Esophagus squamous epithelium (tissue), 5 donors: ENCODE measurements around the gene EEIG2. TPM values are rescaled to one million over a fixed set of nuclear protein-coding genes. Genes with fewer than 3 reads are reported as not detected.

Source experiments
- DNase-seq: peaks from one replicate; lab custom pipeline; 2025; lab: John Stamatoyannopoulos, UW
- H3K27ac ChIP-seq, 4 donors: fragments of 200-600 bp; sonication (generic); one replicate each; pipeline ENCODE4 v1.5.1; 2016 to 2019; ENCODE audit warnings: mild to moderate bottlenecking in 1 of 4
- H3K27me3 ChIP-seq, 4 donors: fragments of 200-600 bp; sonication (generic); 1 replicate in 3 of 4; 2 replicates in 1 of 4; pipeline versions ENCODE4 v1.5.1 to v1.6.0; 2017 to 2021; ENCODE audit warnings: antibody characterized with exemption in 1 of 4
- H3K36me3 ChIP-seq, 3 donors: fragments of 200-600 bp; sonication (generic); one replicate each; pipeline ENCODE4 v1.5.1; 2016 to 2019
- H3K4me1 ChIP-seq, 3 donors: fragments of 200-600 bp; sonication (generic); one replicate each; pipeline ENCODE4 v1.5.1; 2017 to 2019
- H3K4me3 ChIP-seq, 4 donors: fragments of 200-600 bp; sonication (generic); 1 replicate in 3 of 4; 2 replicates in 1 of 4; pipeline ENCODE4 v1.5.1; 2016 to 2019; ENCODE audit warnings: mild to moderate bottlenecking in 2 of 4, moderate library complexity in 1 of 4
- H3K9me3 ChIP-seq, 3 donors: fragments of 200-600 bp; sonication (generic); one replicate each; pipeline ENCODE4 v1.5.1; 2016 to 2019
- POLR2A ChIP-seq, 4 donors: fragments of 450-650 bp; IDR thresholded peaks; one replicate each; pipeline ENCODE4 v1.6.1; 2017; ENCODE audit warnings: antibody characterized with exemption in 4 of 4, mild to moderate bottlenecking in 4 of 4, moderate library complexity in 3 of 4
- WGBS, 2 donors: methylation state at CpG; one replicate each; pipeline ENCODE4 v1.1.5; 2018; 5-methylcytosine and 5-hydroxymethylcytosine counted together
- intact Hi-C: fragments of 100-400 bp; cut with DNase I; formaldehyde crosslinking; loops from one replicate; pipeline ENCODE4 v1.15.0; 2022
- total RNA-seq, 4 donors: library from RNA; depleted of rRNA; stranded (reverse); fragments of >200 nt; gene quantifications; one replicate each; pipeline ENCODE4 v1.1.0, GENCODE V29; 2016
- TF ChIP-seq, protein P1 (sequence below), 6 experiments: fragments of 450-650 bp in 4 of 6; fragments of 200-600 bp in 2 of 6; sonication (generic) in 2 of 6; IDR thresholded peaks; one replicate each; pipeline ENCODE4 v1.5.1; 2016 to 2019; ENCODE audit warnings: antibody characterized with exemption in 6 of 6, mild to moderate bottlenecking in 4 of 6, moderate library complexity in 4 of 6
- donor health status: DM: yes; HTN: yes; CAD: no.

The EEIG2 gene
- total RNA-seq, 4 donors from 2014 or later = 3.9 to 9.7 (median 5.7) TPM

DNA sequence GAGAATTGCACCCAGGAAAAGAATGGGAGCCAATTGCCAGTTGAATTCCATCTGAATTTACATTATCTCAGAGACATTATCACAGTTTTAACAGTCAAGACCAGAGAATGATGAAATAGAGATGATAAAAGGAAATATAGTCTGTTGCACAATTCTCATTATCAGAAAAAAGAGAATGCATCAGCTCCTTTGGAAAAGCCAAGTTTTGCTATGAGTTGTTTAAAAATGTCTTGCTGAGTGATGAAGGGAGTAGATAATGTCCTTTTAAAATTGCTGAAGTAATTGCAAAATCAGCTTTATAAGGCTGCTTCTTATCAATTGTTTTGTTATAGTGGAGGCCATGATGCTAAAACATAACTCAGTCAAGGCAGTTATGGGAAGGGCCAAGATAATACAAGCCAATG lies 37.9 kb upstream of the EEIG2 start:
- Histone ChIP-seq H3K9me3 (peaks cover 0 to 7% (median 0%) of the 10 kb centered on the region in 3 donors), H3K27me3 (peaks cover 0 to 18% (median 0%) of the 10 kb centered on the region in 4 donors), H3K4me3 (no peak overlapping the region), H3K27ac (no peak overlapping the region), H3K36me3 (no peaks in the 10 kb centered on the region), H3K4me1 (no peaks in the 10 kb centered on the region)
- intact Hi-C loops = no loop called here
- no peak for DNase-seq
- TF ChIP-seq, protein P1, sequence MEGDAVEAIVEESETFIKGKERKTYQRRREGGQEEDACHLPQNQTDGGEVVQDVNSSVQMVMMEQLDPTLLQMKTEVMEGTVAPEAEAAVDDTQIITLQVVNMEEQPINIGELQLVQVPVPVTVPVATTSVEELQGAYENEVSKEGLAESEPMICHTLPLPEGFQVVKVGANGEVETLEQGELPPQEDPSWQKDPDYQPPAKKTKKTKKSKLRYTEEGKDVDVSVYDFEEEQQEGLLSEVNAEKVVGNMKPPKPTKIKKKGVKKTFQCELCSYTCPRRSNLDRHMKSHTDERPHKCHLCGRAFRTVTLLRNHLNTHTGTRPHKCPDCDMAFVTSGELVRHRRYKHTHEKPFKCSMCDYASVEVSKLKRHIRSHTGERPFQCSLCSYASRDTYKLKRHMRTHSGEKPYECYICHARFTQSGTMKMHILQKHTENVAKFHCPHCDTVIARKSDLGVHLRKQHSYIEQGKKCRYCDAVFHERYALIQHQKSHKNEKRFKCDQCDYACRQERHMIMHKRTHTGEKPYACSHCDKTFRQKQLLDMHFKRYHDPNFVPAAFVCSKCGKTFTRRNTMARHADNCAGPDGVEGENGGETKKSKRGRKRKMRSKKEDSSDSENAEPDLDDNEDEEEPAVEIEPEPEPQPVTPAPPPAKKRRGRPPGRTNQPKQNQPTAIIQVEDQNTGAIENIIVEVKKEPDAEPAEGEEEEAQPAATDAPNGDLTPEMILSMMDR (IDR thresholded peaks at IDR 0.05) = no peak
- no peak for TF ChIP-seq POLR2A (IDR thresholded peaks at IDR 0.05)

DNA sequence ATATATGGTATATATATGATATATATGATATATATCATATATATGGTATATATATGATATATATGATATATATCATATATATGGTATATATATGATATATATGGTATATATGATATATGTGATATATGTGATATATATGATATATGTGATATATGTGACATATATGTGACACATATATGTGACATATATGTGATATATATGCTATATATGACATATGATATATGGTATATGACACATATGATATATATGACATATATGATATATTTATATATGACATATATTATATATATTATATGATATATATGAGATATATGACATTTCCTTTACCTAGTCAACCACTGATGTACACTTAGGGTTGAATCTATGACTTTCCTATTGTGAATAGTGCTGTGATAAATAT lies 36.1 kb upstream of the EEIG2 start:
- Histone ChIP-seq H3K4me1 (no peaks in the 10 kb centered on the region), H3K36me3 (no peaks in the 10 kb centered on the region)

DNA sequence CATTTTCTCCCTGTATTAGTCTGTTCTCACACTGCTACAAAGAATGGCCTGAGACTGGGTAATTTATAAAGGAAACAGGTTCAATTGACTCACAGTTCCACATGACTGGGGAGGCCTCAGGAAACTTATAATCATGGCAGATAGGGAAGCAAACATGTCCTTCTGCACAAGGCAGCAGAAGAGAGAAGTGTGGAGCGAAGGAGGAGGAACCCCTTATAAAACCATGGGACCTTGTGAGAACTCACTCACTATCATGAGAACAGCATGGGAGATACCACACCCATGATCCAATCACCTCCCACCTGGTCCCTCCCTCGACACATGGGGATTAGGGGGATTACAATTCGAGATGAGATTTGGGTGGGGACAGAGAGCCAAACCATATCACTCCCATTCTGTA lies 35.2 kb upstream of the EEIG2 start:
- H3K9me3 ChIP-seq = peaks cover 0 to 7% (median 0%) of the 10 kb centered on the region in 3 donors
- H3K4me1 ChIP-seq = no peaks in the 10 kb centered on the region
- intact Hi-C loops = no loop called here
- H3K27ac ChIP-seq = no peak overlapping the region
- H3K27me3 ChIP-seq = peaks cover 0 to 12% (median 0%) of the 10 kb centered on the region in 4 donors
- no peak overlapping the region for H3K4me3 ChIP-seq
- TF ChIP-seq, protein P1 (IDR thresholded peaks at IDR 0.05) = no peak
- no peak for TF ChIP-seq POLR2A (IDR thresholded peaks at IDR 0.05)
- 71 to 74% methylated on average over 3 of the region's 3 CpGs for WGBS, 2 donors
- no peaks in the 10 kb centered on the region for H3K36me3 ChIP-seq
- no peak for DNase-seq

More for the DNA sequence above, 36.1 kb upstream of the EEIG2 start:
- Histone ChIP-seq H3K27ac (no peak overlapping the region), H3K4me3 (no peak overlapping the region), H3K27me3 (peaks cover 0 to 12% (median 0%) of the 10 kb centered on the region in 4 donors), H3K9me3 (peaks cover 0 to 7% (median 0%) of the 10 kb centered on the region in 3 donors)
- intact Hi-C loops = no loop called here
- TF ChIP-seq, protein P1 (IDR thresholded peaks at IDR 0.05) = no peak
- TF ChIP-seq POLR2A (IDR thresholded peaks at IDR 0.05) = no peak
- DNase-seq = no peak

DNA sequence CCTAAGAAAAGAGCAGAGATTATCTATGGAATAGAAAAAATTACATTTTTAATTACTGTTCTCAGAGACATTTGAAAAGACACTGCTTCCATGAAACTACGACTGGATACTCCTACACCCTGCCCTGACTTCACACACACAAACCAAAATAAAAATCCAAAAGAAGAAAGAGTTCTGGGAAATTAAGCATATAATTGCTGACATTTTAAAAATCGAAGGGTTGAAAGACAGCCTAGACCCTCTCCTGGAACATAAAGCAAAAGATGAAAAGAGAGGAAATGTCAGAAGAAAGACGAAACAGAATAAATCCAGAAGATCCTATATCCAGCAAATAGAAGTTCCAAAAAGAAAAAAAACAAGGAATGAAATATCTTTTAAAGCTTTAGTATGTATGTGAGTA lies 32.8 kb upstream of the EEIG2 start:
- H3K36me3 ChIP-seq = no peaks in the 10 kb centered on the region
- H3K4me1 ChIP-seq = peaks cover 0 to 11% (median 0%) of the 10 kb centered on the region in 3 donors
- H3K9me3 ChIP-seq = peaks cover 0 to 7% (median 0%) of the 10 kb centered on the region in 3 donors
- TF ChIP-seq, protein P1 (IDR thresholded peaks at IDR 0.05) = no peak
- no peak for TF ChIP-seq POLR2A (IDR thresholded peaks at IDR 0.05)
- DNase-seq = no peak
- intact Hi-C loops = no loop called here
- no peaks in the 10 kb centered on the region for H3K27me3 ChIP-seq
- H3K4me3 ChIP-seq = no peak overlapping the region
- 73 to 82% methylated on average over 3 of the region's 3 CpGs for WGBS, 2 donors
- H3K27ac ChIP-seq = no peak overlapping the region

DNA sequence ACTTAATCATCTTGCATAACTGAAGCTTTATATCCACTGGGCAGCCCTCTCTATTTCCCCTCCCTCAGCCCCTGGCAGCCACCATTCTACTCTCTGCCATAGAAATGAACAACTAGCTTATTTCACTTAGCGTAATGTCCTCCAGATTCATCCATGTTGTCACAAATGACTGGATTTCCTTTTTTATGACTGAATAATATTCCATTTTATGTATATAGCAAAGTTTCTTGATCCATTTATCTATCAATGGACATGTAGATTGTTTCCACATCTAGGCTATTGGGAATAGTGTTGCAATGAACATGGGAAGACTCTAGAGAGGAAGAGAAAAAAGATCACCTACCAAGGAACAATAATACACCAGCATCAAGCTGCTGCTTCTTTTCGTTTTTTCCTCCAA lies 32.1 kb upstream of the EEIG2 start:
- DNase-seq = no peak
- WGBS, 2 donors = 97 to 98% methylated on average over 2 of the region's 2 CpGs

More for the DNA sequence above, 32.1 kb upstream of the EEIG2 start:
- Histone ChIP-seq H3K9me3 (peaks cover 0 to 7% (median 0%) of the 10 kb centered on the region in 3 donors), H3K4me1 (peaks cover 0 to 18% (median 0%) of the 10 kb centered on the region in 3 donors), H3K27ac (no peak overlapping the region), H3K36me3 (no peaks in the 10 kb centered on the region), H3K4me3 (no peak overlapping the region), H3K27me3 (no peaks in the 10 kb centered on the region)
- intact Hi-C loops = no loop called here
- TF ChIP-seq, protein P1 (IDR thresholded peaks at IDR 0.05) = no peak
- TF ChIP-seq POLR2A (IDR thresholded peaks at IDR 0.05) = no peak
